SIG-M5 treated with dmso at 0.1 percent for 504 hours (cell line): ENCODE results near the gene ISYNA1.
A peak's percentile ranks its signal among the peaks of the same experiment; 100 is the strongest.

Source experiments
- DNase-seq: peaks from one replicate; lab custom pipeline; 2025; ENCODE audit not compliant: unreplicated experiment; lab: John Stamatoyannopoulos, UW

The ISYNA1 gene

GRCh38 chr19:18397242-18398202 lies 40.4 kb downstream of the ISYNA1 start, which contains the start of gene LRRC25:
LRRC25 (minus strand) TSS chr19:18397622; CDS start chr19:18396963, 659 bp downstream.
- DNase-seq, result peak; percentile 95

- DNase-seq, result no peak
Measured at GRCh38 chr19:18396471-18397241, 41.3 kb downstream of the ISYNA1 start.

- no peak for DNase-seq
Measured at GRCh38 chr19:18393836-18394235, 44.1 kb downstream of the ISYNA1 start.

GRCh38 chr19:18392926-18393325 lies 45.0 kb downstream of the ISYNA1 start:
- no peak for DNase-seq

- DNase-seq, result peak; percentile 62
Measured at GRCh38 chr19:18392417-18392816, 45.5 kb downstream of the ISYNA1 start.

GRCh38 chr19:18391509-18392075 lies 46.3 kb downstream of the ISYNA1 start:
- no peak for DNase-seq

GRCh38 chr19:18390065-18390907 lies 47.6 kb downstream of the ISYNA1 start:
- no peak for DNase-seq

GRCh38 chr19:18389726-18390064 lies 48.2 kb downstream of the ISYNA1 start:
- DNase-seq, result no peak

GRCh38 chr19:18388960-18389725 lies 48.8 kb downstream of the ISYNA1 start:
- no peak for DNase-seq

- DNase-seq, result peak; percentile 45
Measured at GRCh38 chr19:18388100-18388959, 49.6 kb downstream of the ISYNA1 start.

GRCh38 chr19:18386543-18387271 lies 51.2 kb downstream of the ISYNA1 start:
- DNase-seq, result no peak

- peak; percentile 46 for DNase-seq
Measured at GRCh38 chr19:18385675-18386542, 52.0 kb downstream of the ISYNA1 start, which contains the start of gene GDF15. GDF15 (plus strand) TSS chr19:18386158; CDS start chr19:18386190, 32 bp downstream.

GRCh38 chr19:18385359-18385674 lies 52.6 kb downstream of the ISYNA1 start:
- DNase-seq, result no peak

- DNase-seq, result no peak
Measured at GRCh38 chr19:18384775-18385174, 53.2 kb downstream of the ISYNA1 start.
